Stomach (tissue), 9 donors: ENCODE measurements around the gene COX6B1. TPM values are rescaled to one million over a fixed set of nuclear protein-coding genes. Genes with fewer than 3 reads are reported as not detected.
"Not testable (repeated sequence)": the region's sequence is repeated elsewhere in the genome, so short reads cannot be mapped to it uniquely, and the experiment has no call there.

ENCODE experiments used
- DNase-seq, 2 donors: peaks; one replicate each; pipeline versions ENCODE4 v3.0.0 to v3.0.0-alpha.2; 2013 to 2019
- H3K27ac ChIP-seq, 5 donors: fragments of 200-600 bp in 4 of 5; sonication (generic) in 4 of 5; one replicate each; pipeline ENCODE4 v1.5.1; 2013 to 2019; ENCODE audit warnings: mild to moderate bottlenecking in 1 of 5, moderate library complexity in 1 of 5
- H3K27me3 ChIP-seq, 3 donors: fragments of 200-600 bp; sonication (generic); one replicate each; pipeline ENCODE4 v1.5.1; 2017 to 2019; ENCODE audit warnings: mixed run types in 1 of 3
- H3K36me3 ChIP-seq, 4 donors: fragments of 200-600 bp; sonication (generic); 1 replicate in 3 of 4; 2 replicates in 1 of 4; pipeline ENCODE4 v1.5.1; 2016 to 2019
- H3K4me1 ChIP-seq, 4 donors: fragments of 200-600 bp; sonication (generic); one replicate each; pipeline ENCODE4 v1.5.1; 2016 to 2019
- H3K4me3 ChIP-seq, 4 donors: fragments of 200-600 bp; sonication (generic) in 3 of 4; one replicate each; pipeline ENCODE4 v1.5.1; 2016 to 2019; ENCODE audit warnings: mild to moderate bottlenecking in 1 of 4
- H3K9me3 ChIP-seq, 4 donors: fragments of 200-600 bp; sonication (generic); one replicate each; pipeline ENCODE4 v1.5.1; 2016 to 2019
- EP300 ChIP-seq: sonication (generic); formaldehyde crosslinking; IDR thresholded peaks from one replicate; pipeline ENCODE4 v1.6.1; 2017; ENCODE audit warnings: antibody characterized with exemption
- POLR2A ChIP-seq, 4 donors: fragments of 450-650 bp; IDR thresholded peaks; one replicate each; pipeline ENCODE4 v1.6.1; 2016; ENCODE audit warnings: antibody characterized with exemption in 4 of 4, control low read depth in 2 of 4, mild to moderate bottlenecking in 1 of 4, moderate library complexity in 1 of 4
- POLR2AphosphoS5 ChIP-seq, 3 donors: sonication (generic); formaldehyde crosslinking; IDR thresholded peaks; one replicate each; pipeline ENCODE4 v1.6.1; 2016; ENCODE audit warnings: antibody characterized with exemption in 3 of 3
- WGBS, 5 donors: extraction: QIAGEN DNeasy Blood & Tissue Kit in 3 of 5; methylation state at CpG; one replicate each; pipeline versions ENCODE4 v1.1.5 to v1.1.7; 2013 to 2018; 5-methylcytosine and 5-hydroxymethylcytosine counted together
- intact Hi-C: fragments of 100-400 bp; cut with DNase I; formaldehyde crosslinking; loops from one replicate; pipeline ENCODE4 v1.15.1; 2023; ENCODE audit warnings: low total_unique reads
- polyA plus RNA-seq, 3 donors: library from polyadenylated mRNA; stranded (reverse); fragments of 200-250 nt; gene quantifications; one replicate each; pipeline ENCODE4 v1.2.3, GENCODE V29; 2013
- total RNA-seq, 5 donors: library from RNA; depleted of rRNA; stranded (reverse); fragments of >200 nt; gene quantifications; one replicate each; pipeline versions ENCODE4 v1.1.0 to v1.2.3, GENCODE V29; 2014 to 2016
- TF ChIP-seq, protein P1 (sequence below), 7 experiments: fragments of 450-650 bp in 4 of 7; fragments of 200-600 bp in 3 of 7; sonication (generic) in 3 of 7; IDR thresholded peaks; one replicate each; pipeline ENCODE4 v1.5.1; 2016 to 2019; ENCODE audit warnings: antibody characterized with exemption in 7 of 7, control low read depth in 2 of 7, mild to moderate bottlenecking in 1 of 7
- donor health status: healthy with polysubstance abuse.
- donor health status: Bipolar disorder and iron deficiency.
- donor health status: healthy.

Gene COX6B1
- total and polyA plus RNA-seq, 8 donors = 198 to 1,293 (median 663) TPM

DNA sequence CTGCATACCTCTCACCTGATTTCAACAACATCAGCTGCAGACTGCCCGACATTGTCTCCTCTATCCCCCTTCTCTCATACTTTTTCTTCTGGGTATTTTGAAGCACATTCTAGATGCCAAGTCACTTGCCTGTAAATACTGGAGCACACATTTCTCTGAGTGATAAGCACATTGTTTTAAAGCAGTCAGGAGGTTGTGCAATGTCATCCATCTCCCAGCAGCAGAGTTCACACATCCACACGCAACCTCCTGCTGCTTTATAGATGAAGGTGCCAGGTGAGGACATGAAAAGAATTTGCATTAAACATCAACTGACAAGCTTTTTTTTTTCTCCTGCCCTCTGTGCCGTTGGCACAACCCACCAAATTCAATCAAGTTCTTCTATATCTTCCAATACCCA lies 23.7 kb downstream of the COX6B1 start:
- WGBS, 5 donors = 17 to 35% (median 24%) methylated on average over 3 of the region's 3 CpGs
- H3K27ac ChIP-seq = no peak overlapping the region
- intact Hi-C loops = no loop called here
- no peak for DNase-seq
- H3K27me3 ChIP-seq = peaks cover 0 to 65% (median 18%) of the 10 kb centered on the region in 3 donors
- no peaks in the 10 kb centered on the region for H3K36me3 ChIP-seq
- H3K4me3 ChIP-seq = no peak overlapping the region
- no peak for TF ChIP-seq POLR2A (IDR thresholded peaks at IDR 0.05)
- TF ChIP-seq POLR2AphosphoS5 (IDR thresholded peaks at IDR 0.05) = no peak
- TF ChIP-seq, protein P1, sequence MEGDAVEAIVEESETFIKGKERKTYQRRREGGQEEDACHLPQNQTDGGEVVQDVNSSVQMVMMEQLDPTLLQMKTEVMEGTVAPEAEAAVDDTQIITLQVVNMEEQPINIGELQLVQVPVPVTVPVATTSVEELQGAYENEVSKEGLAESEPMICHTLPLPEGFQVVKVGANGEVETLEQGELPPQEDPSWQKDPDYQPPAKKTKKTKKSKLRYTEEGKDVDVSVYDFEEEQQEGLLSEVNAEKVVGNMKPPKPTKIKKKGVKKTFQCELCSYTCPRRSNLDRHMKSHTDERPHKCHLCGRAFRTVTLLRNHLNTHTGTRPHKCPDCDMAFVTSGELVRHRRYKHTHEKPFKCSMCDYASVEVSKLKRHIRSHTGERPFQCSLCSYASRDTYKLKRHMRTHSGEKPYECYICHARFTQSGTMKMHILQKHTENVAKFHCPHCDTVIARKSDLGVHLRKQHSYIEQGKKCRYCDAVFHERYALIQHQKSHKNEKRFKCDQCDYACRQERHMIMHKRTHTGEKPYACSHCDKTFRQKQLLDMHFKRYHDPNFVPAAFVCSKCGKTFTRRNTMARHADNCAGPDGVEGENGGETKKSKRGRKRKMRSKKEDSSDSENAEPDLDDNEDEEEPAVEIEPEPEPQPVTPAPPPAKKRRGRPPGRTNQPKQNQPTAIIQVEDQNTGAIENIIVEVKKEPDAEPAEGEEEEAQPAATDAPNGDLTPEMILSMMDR (IDR thresholded peaks at IDR 0.05) = no peak
- TF ChIP-seq EP300 = no peak
- no peaks in the 10 kb centered on the region for H3K9me3 ChIP-seq
- H3K4me1 ChIP-seq = peaks cover 0 to 7% (median 6%) of the 10 kb centered on the region in 4 donors

DNA sequence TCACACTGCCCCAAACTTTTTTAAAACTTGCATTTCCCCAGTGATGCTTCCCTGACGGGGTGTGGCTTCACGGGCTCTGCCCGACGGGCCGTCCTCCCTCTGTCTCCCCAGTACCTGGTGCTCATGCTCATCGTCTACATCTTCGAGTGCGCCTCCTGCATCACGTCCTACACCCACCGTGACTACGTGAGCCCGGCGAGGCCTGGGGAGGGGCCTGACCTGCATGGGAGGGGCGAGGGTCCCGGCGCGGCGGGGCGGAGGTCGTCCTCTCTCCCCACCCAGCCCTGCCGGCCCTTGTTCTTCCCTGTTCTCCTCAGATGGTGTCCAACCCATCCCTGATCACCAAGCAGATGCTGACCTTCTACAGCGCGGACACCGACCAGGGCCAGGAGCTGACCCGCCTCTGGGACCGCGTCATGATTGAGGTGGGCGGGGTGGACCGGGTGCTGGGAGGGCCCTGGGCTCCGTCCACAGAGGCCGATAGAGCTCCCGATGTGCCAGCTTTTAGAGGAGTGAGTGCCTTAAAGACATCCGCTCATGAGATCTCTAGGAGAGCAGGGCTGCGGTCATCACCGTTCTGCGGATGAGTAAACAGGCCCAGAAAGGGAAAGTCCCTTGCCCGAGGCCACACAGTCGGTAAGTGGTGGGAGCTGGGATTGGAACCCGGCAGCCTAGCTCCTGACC lies 25.1 kb downstream of the COX6B1 start:
- Histone ChIP-seq H3K27ac (no peak overlapping the region), H3K9me3 (no peaks in the 10 kb centered on the region), H3K4me1 (peaks cover 0 to 7% (median 6%) of the 10 kb centered on the region in 4 donors), H3K4me3 (peak overlapping the region; percentile 13 to 39 (median 30)), H3K27me3 (peaks cover 0 to 71% (median 18%) of the 10 kb centered on the region in 3 donors), H3K36me3 (no peaks in the 10 kb centered on the region)
- intact Hi-C loops = no loop called here
- TF ChIP-seq EP300 (no peak), POLR2A (IDR thresholded peaks at IDR 0.05) (no peak), POLR2AphosphoS5 (IDR thresholded peaks at IDR 0.05) (no peak)
- TF ChIP-seq, protein P1 (IDR thresholded peaks at IDR 0.05) = no peak
- 3 to 10% (median 5%) methylated on average over 24 to 39 of the region's 39 CpGs for WGBS, 5 donors
- peak in 1 of 2 donors; percentile 43 for DNase-seq

DNA sequence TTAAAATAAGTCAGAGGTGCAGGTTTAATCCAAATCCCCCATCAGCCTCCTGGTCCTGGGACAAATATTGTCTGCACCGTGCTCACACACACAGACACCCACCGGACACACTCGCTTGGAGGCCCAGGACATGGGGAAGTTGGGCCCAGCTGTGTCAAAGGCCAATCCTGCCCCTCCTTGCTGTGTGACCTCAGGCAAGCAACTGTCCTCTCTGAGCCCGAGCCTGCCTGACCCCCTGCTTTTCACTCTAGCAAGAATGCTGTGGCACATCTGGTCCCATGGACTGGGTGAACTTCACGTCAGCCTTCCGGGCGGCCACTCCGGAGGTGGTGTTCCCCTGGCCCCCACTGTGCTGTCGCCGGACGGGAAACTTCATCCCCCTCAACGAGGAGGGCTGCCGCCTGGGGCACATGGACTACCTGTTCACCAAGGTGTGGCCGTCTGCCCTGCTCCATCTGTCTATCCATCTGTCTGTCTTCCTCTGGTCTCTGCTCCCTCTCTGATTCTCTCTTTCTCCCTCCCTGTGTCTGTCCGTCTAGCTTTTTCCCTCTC lies 27.5 kb downstream of the COX6B1 start:
- TF ChIP-seq, protein P1 (IDR thresholded peaks at IDR 0.05) = no peak
- TF ChIP-seq POLR2A (IDR thresholded peaks at IDR 0.05) = no peak
- no peak for TF ChIP-seq EP300
- TF ChIP-seq POLR2AphosphoS5 (IDR thresholded peaks at IDR 0.05) = no peak
- H3K36me3 ChIP-seq = no peaks in the 10 kb centered on the region
- peaks cover 0 to 7% (median 6%) of the 10 kb centered on the region in 4 donors for H3K4me1 ChIP-seq
- intact Hi-C loops = loop anchor here (5.0 kb wide), 1 partner anchor 242 kb away; no protein-coding TSS in a partner anchor
- H3K9me3 ChIP-seq = no peaks in the 10 kb centered on the region
- no peak overlapping the region for H3K27ac ChIP-seq
- 70 to 79% (median 75%) methylated on average over 15 of the region's 15 CpGs for WGBS, 5 donors
- no peak overlapping the region for H3K4me3 ChIP-seq
- DNase-seq = no peak
- H3K27me3 ChIP-seq = peaks cover 0 to 58% (median 18%) of the 10 kb centered on the region in 3 donors

DNA sequence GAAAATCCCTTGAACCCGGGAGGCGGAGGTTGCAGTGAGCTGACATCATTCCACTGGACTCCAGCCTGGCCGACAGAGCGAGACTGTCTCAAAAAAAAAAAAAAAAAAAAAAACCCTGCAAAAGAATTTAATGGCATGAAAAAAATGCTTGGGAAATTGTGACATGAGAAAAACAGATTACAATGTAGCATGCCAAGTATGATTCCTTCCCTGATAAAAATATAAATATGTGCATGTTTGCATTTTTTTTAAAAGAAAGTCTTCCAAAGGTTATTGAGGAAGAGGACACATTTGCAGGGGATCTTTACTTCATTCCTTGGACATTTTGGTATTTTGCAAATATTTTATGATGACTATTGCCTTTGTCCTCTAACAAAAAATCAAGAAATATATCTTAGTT lies 41.7 kb downstream of the COX6B1 start:
- Histone ChIP-seq H3K27ac (no peak overlapping the region), H3K4me1 (no peaks in the 10 kb centered on the region), H3K4me3 (no peak overlapping the region), H3K36me3 (no peaks in the 10 kb centered on the region), H3K27me3 (peaks cover 0 to 7% (median 0%) of the 10 kb centered on the region in 3 donors), H3K9me3 (no peaks in the 10 kb centered on the region)
- WGBS, 5 donors = 53 to 96% (median 78%) methylated on average over 4 of the region's 4 CpGs
- intact Hi-C loops = no loop called here
- TF ChIP-seq, protein P1 (IDR thresholded peaks at IDR 0.05) = no peak
- TF ChIP-seq EP300 (no peak), POLR2AphosphoS5 (IDR thresholded peaks at IDR 0.05) (no peak), POLR2A (IDR thresholded peaks at IDR 0.05) (no peak)
- DNase-seq = no peak

DNA sequence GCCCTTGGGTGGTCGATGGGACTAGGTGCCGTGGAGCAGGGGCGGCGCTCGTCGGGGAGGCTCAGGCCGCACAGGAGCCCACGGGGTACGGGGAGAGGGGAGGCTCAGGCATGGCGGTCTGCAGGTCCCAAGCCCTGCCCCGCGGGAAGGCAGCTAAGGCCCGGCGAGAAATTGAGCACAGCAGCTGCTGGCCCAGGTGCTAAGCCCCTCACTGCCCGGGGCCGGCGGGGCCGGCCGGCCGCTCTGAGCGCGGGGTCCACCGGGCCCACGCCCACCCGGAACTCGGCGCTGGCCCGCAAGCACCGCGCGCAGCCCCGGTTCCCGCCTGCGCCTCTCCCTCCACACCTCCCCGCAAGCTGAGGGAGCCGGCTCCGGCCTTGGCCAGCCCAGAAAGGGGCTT lies 43.0 kb downstream of the COX6B1 start:
- intact Hi-C loops, H3K27me3 ChIP-seq, H3K9me3 ChIP-seq, DNase-seq, H3K4me1 ChIP-seq, H3K4me3 ChIP-seq, H3K27ac ChIP-seq, H3K36me3 ChIP-seq: not testable (repeated sequence)
- WGBS, 5 donors = 93 to 96% (median 95%) methylated on average over 21 to 37 of the region's 37 CpGs
